UCSD-AML1 (cell line): Measurements from ENCODE around the gene CILP2.

Experiments
- DNase-seq: peaks from one replicate; lab custom pipeline; 2025; ENCODE audit not compliant: unreplicated experiment; lab: John Stamatoyannopoulos, UW

Gene CILP2

GRCh38 chr19:19505669-19506326 is 32.3 kb upstream of the CILP2 start:
- no peak for DNase-seq

GRCh38 chr19:19506592-19506991 is 31.5 kb upstream of the CILP2 start:
- no peak for DNase-seq

DNA sequence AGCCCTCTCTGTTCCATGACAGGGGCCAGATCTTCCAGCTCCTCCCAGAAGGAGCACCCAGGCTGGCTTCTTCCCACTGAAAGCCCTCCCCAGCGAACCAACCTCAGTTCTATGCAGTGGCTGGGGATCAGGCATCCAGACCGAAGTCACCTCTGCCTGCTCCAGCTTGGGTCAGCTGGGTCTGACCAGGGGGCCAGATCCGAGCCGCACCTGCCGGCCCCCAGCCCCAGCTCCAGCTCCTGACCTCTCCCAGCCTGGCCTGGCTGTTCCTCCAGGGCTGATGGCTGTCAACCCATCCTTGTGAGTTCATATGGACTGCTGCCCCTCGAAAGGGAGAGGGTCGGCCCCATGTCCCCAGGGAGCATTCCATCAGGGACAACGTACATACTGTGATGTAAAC is 30.7 kb upstream of the CILP2 start:
- DNase-seq, result no peak

- DNase-seq, result no peak
Measured at GRCh38 chr19:19508217-19508616, 29.8 kb upstream of the CILP2 start.

- no peak for DNase-seq
Measured at GRCh38 chr19:19510432-19510831, 27.6 kb upstream of the CILP2 start.

DNA sequence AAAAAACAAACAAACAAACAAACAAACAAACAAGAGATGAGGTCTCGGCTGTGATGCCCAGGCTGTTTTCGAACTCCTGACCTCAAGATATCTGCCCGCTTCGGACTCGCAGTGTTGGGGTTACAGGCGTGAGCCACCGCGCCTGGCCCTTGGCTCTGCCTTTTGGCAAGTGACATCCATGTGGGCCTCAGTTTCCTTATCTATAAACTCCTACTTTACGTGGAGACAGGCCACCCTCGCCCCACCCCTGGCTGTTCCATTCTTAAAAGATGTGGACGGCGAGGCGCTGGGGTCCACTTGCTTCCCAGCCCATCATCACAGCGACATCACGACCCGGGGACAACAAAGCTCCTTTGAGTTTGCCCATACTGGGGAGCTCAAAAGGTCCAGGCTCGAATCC is 24.4 kb upstream of the CILP2 start:
- DNase-seq, result no peak

GRCh38 chr19:19514215-19514657 is 23.8 kb upstream of the CILP2 start:
- no peak for DNase-seq

DNA sequence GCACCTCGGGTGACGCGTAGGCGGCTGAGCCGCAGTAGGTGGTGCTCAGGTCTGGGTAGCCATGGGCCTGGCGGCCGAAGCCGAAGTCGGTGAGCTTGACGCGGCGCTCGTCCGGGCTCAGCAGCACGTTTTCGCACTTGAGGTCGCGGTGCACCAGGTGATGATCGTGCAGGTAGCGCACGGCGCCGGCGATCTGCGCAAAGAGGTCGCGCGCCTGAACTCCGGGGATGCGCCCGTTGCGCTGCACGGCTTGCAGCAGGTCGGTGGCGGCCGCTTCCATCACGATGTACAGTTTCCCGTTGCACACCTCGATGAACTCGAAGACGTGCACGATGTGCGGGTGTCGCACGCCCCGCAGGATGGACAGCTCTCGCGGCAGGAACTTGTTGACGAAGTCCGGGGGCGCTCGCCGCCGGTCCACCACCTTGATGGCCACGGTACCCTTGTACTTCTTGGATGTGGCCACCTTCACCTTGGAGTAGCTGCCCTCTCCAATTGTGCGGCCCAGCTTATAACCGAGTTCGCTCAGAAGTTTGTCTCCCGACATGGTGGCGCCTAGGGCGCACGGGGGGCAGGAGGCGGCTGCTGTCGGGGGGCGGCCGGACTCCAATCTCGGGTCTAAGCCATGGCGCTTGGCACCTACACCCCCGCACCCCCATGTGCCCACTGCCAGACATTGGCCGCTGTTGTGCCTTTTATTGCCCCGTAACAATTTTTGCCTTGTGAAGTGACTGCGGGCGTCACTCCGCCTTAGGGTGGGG is 23.0 kb upstream of the CILP2 start, which contains the start of gene TSSK6:
TSS of gene TSSK6 (minus strand) at position 668 of the 761 bp plus-strand sequence. CDS start at position 547, 121 bp downstream.
- DNase-seq, result no peak

GRCh38 chr19:19515642-19516519 is 22.2 kb upstream of the CILP2 start, which contains the start of gene NDUFA13:
Gene NDUFA13, plus strand, starts transcription at chr19:19516225. Its CDS starts 14 bp downstream, at chr19:19516239.
- DNase-seq, result peak; percentile 92

- DNase-seq, result no peak
Measured at GRCh38 chr19:19517235-19517619, 20.8 kb upstream of the CILP2 start.

DNA sequence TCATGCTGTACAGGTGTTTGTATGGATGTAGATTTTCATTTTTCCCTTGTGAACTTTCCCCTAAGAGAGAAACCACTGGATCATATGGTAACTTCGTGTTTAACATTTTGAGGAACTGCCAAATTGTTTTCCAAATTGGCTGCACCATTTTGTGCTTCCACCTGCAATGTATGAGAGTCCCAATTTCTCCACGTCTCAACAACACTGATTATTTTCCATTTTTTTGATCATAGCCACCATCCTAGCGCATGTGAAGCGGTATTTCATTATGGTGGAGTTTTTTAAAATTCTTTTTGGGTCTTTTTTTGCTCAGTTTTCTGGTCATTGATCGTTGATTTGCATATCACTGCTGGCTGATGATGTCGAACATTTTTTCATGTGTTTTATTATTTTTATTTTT is 17.1 kb upstream of the CILP2 start:
- DNase-seq, result no peak

DNA sequence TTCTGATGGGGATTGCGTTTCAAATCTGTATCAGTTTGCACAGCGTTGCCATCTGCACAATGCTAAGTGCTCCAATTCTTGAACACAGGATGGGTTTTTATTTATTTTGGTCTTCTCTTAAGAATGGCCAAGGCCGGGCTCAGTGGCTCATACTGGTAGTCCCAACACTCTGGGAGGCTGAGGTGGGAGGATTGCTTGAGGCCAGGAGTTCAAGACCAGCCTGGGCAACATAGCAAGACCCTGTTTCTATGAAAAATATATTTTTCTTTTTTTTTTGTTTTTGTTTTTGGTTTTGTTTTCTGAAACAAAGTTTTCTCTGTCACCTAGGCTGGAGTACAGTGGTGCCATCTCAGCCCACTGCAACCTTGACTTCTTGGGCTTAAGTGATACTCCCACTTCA is 14.9 kb upstream of the CILP2 start:
- no peak for DNase-seq

DNA sequence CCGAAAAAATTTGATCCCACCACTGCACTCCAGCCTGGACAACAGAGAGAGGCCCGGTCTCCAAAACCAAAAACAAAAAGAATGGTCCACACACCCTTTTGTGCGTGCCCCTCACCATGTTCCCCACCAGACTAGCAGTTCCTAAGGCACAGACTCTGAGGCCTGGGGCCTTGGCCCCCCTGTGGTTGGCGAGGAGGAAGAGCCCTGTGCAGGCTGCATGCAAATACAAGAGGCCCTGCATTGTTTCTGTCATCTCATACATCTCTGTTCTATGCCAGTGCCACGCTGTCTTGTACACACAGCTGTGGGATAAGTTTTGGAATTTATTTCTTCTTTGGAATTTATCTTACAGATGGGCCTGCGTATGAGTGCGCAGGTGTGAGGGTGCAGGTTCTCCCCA is 14.0 kb upstream of the CILP2 start:
- DNase-seq, result no peak

DNA sequence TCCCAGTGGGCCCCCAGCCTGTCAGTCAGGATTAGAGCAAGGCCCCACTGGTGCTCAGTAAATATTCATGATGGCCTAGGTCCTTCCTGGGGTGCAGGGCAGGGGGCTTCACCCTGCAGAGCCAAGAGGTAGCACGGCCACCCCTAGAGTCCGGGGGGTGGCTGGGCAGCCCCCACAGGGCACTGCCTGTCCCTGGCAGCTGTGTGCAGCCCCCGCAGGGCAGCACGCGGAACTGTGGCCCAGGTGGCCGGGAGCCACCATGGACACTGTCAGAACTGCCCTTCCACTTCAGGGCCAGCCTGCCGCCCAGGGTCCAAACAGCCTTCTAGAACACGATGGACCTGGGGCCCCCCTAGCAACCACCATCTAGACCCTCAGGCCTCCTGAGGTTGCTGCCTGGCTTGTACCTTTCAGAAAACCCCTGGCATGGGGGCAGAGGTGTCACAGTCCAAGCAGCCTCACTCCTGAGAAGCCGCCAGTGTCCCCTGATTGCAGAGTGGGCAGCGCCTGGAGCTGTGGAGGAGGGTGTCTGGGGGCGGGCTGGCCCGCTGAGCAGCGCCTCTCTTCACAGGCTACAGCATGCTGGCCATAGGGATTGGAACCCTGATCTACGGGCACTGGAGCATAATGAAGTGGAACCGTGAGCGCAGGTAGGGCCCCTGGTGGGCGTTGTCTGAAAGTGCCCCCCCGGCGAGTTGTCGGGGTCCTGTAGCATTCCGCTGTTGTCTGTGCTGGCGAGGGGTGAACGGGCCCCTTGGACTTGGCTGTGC is 12.3 kb upstream of the CILP2 start:
- no peak for DNase-seq

DNA sequence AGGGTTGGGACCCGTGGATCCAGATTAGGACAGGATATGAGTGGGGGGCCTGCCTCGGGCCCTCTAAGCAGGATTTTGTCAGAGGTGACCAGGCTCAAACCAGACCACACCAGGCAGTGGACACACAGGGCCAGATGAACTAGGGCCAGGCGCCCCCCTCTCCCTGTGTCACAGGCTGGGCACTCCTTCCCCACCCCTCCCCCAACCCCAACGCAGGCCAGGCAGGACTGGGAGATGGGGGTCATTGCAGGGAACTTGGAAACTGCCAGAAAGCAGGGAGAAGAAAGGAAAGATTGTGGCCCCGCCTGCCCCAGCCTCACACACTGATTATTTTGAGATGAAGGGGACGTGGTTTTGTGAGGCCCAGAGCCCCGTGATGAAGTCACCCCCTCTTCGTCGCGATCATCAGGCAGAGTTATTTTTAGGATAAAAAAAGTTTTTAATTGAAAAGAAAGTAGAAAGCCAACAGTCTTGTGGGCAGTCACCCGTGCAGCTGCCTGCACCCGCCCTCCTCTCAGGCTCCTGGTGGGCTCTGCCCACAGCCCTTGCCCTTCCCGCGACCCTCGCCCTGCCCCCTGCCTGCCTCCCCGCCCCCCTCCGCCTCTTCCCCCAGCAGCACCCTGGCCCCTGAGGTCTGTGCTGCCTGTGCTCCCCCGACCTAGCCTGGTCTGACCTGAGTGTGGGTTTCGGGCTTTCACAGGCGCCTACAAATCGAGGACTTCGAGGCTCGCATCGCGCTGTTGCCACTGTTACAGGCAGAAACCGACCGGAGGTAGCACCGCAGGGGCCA is 11.3 kb upstream of the CILP2 start:
- DNase-seq, result no peak

GRCh38 chr19:19527371-19527656 is 10.8 kb upstream of the CILP2 start:
- DNase-seq, result no peak

GRCh38 chr19:19527674-19528625 is 10.1 kb upstream of the CILP2 start:
- no peak for DNase-seq

DNA sequence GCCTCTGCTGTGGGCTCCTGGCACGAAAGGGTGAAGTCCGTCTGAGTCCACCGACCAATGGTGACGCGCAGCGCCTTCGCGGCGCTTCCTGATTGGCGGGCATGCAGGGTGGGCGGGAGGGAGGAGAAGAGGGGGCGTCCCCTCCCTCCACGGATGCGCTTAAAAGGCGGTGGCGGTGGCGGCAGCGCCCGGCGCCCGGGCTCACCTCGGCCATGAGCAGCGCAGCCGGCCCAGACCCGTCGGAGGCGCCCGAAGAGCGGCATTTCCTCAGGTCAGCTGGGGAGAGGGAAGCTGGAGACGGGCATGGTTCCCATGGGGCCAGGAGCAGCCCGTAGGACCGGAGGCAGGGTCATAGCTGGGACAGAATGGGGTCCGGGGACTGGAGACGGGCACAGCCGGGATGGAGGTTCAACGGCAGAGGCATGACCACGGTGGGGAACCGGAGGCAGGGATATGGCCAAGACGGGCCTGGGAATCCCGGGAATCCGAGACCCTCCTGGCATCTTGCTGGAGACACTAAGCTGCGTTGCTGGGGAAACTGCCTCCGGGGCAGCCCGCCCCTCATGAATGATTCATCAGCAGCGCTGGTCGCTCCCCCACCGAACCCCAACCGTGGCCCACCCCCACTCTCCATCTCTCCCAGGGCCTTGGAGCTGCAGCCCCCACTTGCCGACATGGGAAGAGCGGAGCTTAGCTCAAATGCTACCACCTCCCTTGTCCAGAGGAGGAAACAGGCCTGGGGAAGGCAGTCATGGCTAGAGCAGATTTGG is 9.2 kb upstream of the CILP2 start, which contains the start of gene YJEFN3:
TSS of gene YJEFN3 (plus strand) at position 191 of the 770 bp plus-strand sequence. CDS start at position 213, 22 bp downstream.
- DNase-seq, result no peak
